Spleen (tissue), 7 donors: ENCODE results near the gene GNB1L.

Experiments used
- POLR2A ChIP-seq, 3 donors: fragments of 450-650 bp; IDR thresholded peaks; one replicate each; pipeline ENCODE4 v1.5.1; 2017; ENCODE audit warnings: antibody characterized with exemption in 3 of 3, mild to moderate bottlenecking in 1 of 3
- TF ChIP-seq, protein P1 (sequence below), 11 experiments: fragments of 200-600 bp in 7 of 11; fragments of 450-650 bp in 4 of 11; sonication (generic) in 4 of 11; IDR thresholded peaks in 8 of 11; conservative IDR thresholded peaks in 3 of 11; 1 replicate in 7 of 11; 2 replicates in 4 of 11; pipeline versions ENCODE4 v1.4.0 to v1.8.0; 2016 to 2021; ENCODE audit warnings: antibody characterized with exemption in 11 of 11, inconsistent platforms in 4 of 11, mild to moderate bottlenecking in 1 of 11
- donor health status: DM: no; HTN: no; CAD: no; lungs with moderate emphysema.
- donor health status: DM: no; HTN: no; CAD: no.
- donor health status: DM: no; HTN: no; CAD: no.

DNA sequence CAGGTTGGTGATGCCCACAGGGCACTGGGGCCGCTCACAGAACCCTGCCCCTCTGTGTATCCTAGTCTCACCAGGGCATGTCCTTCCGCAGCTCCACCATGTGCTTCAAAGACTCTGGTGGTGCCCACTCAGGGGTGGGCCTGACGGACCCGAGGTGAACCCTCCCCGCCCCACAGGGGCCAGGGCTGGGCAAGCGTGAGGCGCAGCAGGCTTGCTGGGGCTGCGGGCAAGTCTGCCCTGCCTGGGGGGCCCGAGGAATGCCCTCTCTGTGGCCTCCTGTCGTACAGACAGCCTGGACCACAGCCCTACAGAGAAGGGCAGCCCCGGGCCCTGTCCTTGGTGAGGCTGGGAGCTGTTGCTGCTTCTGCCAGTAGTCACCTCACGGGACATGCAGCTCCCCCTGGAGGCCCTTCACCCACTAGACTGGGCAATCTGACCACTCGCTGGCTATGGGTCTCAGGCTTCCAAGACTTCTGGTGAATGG, 53.9 kb downstream of the GNB1L start:
- no peak for TF ChIP-seq POLR2A (IDR thresholded peaks at IDR 0.05)
- TF ChIP-seq, protein P1, sequence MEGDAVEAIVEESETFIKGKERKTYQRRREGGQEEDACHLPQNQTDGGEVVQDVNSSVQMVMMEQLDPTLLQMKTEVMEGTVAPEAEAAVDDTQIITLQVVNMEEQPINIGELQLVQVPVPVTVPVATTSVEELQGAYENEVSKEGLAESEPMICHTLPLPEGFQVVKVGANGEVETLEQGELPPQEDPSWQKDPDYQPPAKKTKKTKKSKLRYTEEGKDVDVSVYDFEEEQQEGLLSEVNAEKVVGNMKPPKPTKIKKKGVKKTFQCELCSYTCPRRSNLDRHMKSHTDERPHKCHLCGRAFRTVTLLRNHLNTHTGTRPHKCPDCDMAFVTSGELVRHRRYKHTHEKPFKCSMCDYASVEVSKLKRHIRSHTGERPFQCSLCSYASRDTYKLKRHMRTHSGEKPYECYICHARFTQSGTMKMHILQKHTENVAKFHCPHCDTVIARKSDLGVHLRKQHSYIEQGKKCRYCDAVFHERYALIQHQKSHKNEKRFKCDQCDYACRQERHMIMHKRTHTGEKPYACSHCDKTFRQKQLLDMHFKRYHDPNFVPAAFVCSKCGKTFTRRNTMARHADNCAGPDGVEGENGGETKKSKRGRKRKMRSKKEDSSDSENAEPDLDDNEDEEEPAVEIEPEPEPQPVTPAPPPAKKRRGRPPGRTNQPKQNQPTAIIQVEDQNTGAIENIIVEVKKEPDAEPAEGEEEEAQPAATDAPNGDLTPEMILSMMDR (IDR thresholded peaks at IDR 0.05 in 8 of 11, conservative IDR thresholded peaks at IDR 0.05 in 3 of 11): peak in 4 of 11 experiments; percentile 8 to 36 (median 29)
